Measurements from ENCODE around the gene DSCAM.

DNA sequence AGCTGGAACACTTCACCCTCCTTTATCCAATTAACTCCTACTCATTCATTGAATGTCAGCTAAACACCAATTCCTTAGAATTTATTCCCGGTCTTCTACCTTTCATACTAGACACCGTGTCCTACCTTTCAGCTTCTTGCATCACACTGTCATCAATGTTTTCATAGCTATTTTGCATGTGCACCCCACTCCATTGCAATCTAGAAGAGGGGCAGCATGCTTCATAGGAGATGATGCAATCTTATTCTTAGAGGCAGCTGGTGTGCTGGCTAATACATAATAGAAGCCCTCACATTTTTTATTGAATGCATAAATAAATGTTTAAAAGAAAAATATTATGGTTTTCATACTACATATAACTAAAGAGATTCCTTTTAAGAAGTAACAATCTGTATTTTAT lies 123.6 kb downstream of the DSCAM start:
- TF ChIP-seq POLR2AphosphoS5 (IDR thresholded peaks at IDR 0.05): no peak
- TF ChIP-seq, protein P1, sequence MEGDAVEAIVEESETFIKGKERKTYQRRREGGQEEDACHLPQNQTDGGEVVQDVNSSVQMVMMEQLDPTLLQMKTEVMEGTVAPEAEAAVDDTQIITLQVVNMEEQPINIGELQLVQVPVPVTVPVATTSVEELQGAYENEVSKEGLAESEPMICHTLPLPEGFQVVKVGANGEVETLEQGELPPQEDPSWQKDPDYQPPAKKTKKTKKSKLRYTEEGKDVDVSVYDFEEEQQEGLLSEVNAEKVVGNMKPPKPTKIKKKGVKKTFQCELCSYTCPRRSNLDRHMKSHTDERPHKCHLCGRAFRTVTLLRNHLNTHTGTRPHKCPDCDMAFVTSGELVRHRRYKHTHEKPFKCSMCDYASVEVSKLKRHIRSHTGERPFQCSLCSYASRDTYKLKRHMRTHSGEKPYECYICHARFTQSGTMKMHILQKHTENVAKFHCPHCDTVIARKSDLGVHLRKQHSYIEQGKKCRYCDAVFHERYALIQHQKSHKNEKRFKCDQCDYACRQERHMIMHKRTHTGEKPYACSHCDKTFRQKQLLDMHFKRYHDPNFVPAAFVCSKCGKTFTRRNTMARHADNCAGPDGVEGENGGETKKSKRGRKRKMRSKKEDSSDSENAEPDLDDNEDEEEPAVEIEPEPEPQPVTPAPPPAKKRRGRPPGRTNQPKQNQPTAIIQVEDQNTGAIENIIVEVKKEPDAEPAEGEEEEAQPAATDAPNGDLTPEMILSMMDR (IDR thresholded peaks at IDR 0.05 in 8 of 11, conservative IDR thresholded peaks at IDR 0.05 in 3 of 11): no peak

Data from spleen (tissue), 7 donors.